GM12891 (cell line): ENCODE results near the gene PEF1.

Source experiments
- SPI1 ChIP-seq: IDR thresholded peaks from 2 replicates; pipeline ENCODE4 v1.6.1; 2011; ENCODE audit warnings: low read depth, low read length, control low read depth
- TAF1 ChIP-seq: IDR thresholded peaks from 2 replicates; pipeline ENCODE4 v1.6.1; 2011; ENCODE audit warnings: low read depth, low read length, control low read depth

- TF ChIP-seq SPI1, result no peak
- TF ChIP-seq TAF1, result no peak
Measured at GRCh38 chr1:31596737-31597097, 48.0 kb downstream of the PEF1 start.
